ENCODE results near the gene COPS2. TPM values are rescaled to one million over a fixed set of nuclear protein-coding genes. Genes with fewer than 3 reads are reported as not detected.

The COPS2 gene
- total RNA-seq, 3 donors from 2014 or later = 38.4 to 102 (median 43.5) TPM

- intact Hi-C loops (cut with DNase I, micrococcal nuclease) = no loop called here
- no peaks in the 10 kb centered on the region for H3K9me3 ChIP-seq
Observed at GRCh38 chr15:49169880-49170597, 14.6 kb upstream of the COPS2 start, which contains the start of gene GALK2. TSS of gene GALK2 (plus strand) at chr15:49170247. CDS start at chr15:49170323, 76 bp downstream.

GRCh38 chr15:49168016-49168415 is 12.6 kb upstream of the COPS2 start:
- TF ChIP-seq CTCF (IDR thresholded peaks at IDR 0.05) = no peak
- peaks cover 8% of the 10 kb centered on the region for H3K4me1 ChIP-seq (ENCODE audit: low read depth)
- no peak for DNase-seq
- H3K9me3 ChIP-seq = no peaks in the 10 kb centered on the region
- H3K36me3 ChIP-seq (ENCODE audit: low read depth) = no peaks in the 10 kb centered on the region
- H3K4me3 ChIP-seq = no peak overlapping the region
- intact Hi-C loops (cut with DNase I, micrococcal nuclease) = no loop called here
- no peak for ATAC-seq

More at GRCh38 chr15:49169880-49170597, 14.6 kb upstream of the COPS2 start, which contains the start of gene GALK2:
- no peaks in the 10 kb centered on the region for H3K36me3 ChIP-seq (ENCODE audit: low read depth)
- ATAC-seq (peak; percentile 100), DNase-seq (peak; percentile 90 to 94 (median 92))
- no peak for TF ChIP-seq CTCF (IDR thresholded peaks at IDR 0.05)
- peaks cover 8% of the 10 kb centered on the region for H3K4me1 ChIP-seq (ENCODE audit: low read depth)
- peak within 1 kb of the TSS; percentile 52 for H3K4me3 ChIP-seq

GRCh38 chr15:49164865-49165264 is 9.5 kb upstream of the COPS2 start:
- ATAC-seq (no peak), DNase-seq (no peak)
- Histone ChIP-seq H3K4me3 (no peak overlapping the region), H3K9me3 (no peaks in the 10 kb centered on the region), H3K36me3 (ENCODE audit: low read depth) (no peaks in the 10 kb centered on the region), H3K4me1 (ENCODE audit: low read depth) (no peaks in the 10 kb centered on the region)
- no peak for TF ChIP-seq CTCF (IDR thresholded peaks at IDR 0.05)
- intact Hi-C loops (cut with DNase I, micrococcal nuclease) = no loop called here

GRCh38 chr15:49163678-49164077 is 8.3 kb upstream of the COPS2 start:
- H3K4me3 ChIP-seq = no peak overlapping the region
- DNase-seq (no peak), ATAC-seq (no peak)
- intact Hi-C loops (cut with DNase I, micrococcal nuclease) = no loop called here
- H3K36me3 ChIP-seq (ENCODE audit: low read depth) = no peaks in the 10 kb centered on the region
- no peaks in the 10 kb centered on the region for H3K9me3 ChIP-seq
- TF ChIP-seq CTCF (IDR thresholded peaks at IDR 0.05) = no peak
- no peaks in the 10 kb centered on the region for H3K4me1 ChIP-seq (ENCODE audit: low read depth)

- no peak for TF ChIP-seq CTCF (IDR thresholded peaks at IDR 0.05)
- no peak for ATAC-seq
- H3K4me1 ChIP-seq (ENCODE audit: low read depth) = peaks cover 22% of the 10 kb centered on the region
Observed at GRCh38 chr15:49155834-49156627, 632 bp upstream of the COPS2 start.

More at GRCh38 chr15:49155834-49156627, 632 bp upstream of the COPS2 start:
- intact Hi-C loops (cut with DNase I, micrococcal nuclease) = no loop called here
- Histone ChIP-seq H3K9me3 (no peaks in the 10 kb centered on the region), H3K4me3 (peak overlapping the region; percentile 87), H3K36me3 (ENCODE audit: low read depth) (no peaks in the 10 kb centered on the region)
- peak in 1 of 3 donors; percentile 24 for DNase-seq

Data from mucosa of descending colon (tissue), 3 donors.